CD4-positive, alpha-beta T cell treated with Interferon alpha-2 for 1 hour (primary cell): ENCODE results near the gene DCBLD1.

Experiments
- DNase-seq, 2 donors: peaks; one replicate each; pipeline ENCODE4 v3.0.0-alpha.2; 2020 to 2022

Gene DCBLD1

DNA sequence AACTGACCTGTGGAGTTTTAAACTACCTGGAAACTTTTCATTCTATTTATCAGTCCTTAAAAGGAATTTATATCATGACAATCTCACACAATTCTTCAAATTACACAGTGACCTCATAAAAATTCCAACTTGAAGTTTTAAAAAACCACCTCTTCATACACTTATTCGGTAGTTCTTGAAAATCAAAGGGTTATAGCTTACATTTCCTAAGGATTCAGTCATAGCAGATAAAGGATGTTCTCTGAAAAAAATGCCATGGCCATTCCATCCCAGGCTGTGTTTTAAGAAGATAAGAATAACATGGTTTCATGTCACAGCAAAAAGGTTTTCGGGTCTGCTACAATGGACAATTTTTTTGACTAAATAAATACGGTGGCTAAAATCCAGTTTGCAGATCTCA lies 78.7 kb downstream of the DCBLD1 start:
- DNase-seq = no peak

DNA sequence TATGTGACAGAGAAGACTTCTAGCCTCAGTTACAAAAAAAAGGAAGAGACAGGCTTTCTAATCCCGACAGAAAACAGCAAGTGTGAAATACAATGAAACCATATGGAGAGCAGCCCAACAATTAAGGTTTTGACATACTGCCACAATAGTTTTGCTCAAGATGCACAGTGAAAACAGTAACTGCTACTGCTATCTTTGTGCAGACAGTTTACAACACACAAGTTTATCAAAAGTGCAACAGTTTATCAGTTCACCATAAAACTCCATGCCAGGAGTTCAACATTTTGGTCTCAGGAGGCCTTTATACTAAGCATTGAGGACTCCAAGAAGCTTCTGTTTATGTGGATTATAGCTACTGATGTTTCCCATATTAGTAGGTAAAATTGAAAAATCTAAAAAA lies 82.2 kb downstream of the DCBLD1 start:
- no peak for DNase-seq

DNA sequence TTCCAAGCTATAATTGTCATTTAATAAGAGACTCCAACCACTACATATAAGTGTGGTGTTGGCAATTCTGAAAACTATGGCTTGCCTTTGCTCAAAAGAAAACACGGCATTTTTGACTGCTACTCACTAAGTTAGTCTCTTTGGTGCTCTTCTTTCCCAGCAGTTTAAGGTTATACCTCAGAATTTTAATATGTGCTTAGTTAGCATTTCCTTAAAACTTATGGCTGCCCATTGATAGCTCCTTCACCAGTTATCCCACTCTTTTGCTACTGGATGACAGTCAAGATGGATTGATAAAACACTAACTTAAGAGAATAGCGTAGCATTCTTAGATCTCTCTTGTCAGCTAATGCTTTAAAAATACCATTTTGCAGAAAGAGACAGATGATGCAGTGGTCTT lies 85.8 kb downstream of the DCBLD1 start:
- DNase-seq = no peak

DNA sequence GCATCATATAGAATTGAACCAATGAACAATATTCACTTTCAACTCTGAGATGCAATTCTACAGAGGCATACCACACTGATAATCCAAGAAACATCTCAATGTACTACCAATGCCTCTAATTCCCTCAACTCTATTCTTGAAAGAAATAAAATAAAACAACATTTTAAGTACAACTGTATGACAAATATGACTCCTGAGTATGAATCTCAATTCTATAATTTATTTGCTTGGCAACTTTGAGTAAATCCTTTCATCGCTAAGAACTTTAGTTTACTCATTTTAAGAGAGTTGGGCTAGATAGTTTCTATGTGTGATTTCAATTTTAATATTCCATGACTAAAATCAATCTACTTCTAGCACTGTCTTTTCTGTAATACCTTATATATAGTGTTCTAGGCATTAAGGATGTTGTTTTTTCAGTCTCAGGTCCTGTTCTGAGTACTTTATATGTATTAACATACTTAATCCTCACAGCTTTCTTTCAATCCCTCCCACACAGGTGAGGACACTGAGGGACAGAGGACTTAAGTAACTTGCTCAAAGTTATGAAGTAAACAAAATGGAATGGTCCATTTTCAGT lies 86.4 kb downstream of the DCBLD1 start:
- DNase-seq = no peak

DNA sequence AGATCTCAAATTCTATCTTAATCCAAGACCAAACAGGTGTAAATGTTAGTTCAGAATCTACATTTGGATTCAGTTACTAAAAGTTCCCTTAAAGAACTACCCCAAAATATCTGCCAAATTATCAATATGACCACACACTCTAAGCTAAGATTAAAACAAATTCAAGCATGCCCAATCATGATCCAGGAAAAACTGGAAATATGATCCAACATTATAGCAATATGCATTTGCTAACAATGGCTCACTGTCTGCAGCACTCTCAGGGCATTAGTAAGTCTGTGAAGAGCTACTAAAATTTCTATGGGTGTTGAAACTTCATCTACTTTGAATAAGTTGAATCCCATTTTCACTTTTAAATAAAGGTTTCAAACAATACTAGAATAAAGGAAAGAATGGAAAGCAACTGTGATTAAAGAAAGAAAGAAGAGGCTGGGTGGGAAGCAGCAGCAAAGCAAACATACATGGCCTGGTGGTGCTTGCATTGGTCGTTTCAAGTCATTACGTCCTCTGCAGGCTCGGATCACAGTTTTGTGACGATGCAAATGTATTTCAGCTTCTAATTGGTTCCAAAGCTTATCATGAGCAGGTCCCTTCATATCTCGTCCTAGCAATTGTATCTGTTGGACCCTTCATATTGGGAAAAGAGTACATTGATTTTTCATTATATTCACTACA lies 90.7 kb downstream of the DCBLD1 start:
- DNase-seq = no peak

DNA sequence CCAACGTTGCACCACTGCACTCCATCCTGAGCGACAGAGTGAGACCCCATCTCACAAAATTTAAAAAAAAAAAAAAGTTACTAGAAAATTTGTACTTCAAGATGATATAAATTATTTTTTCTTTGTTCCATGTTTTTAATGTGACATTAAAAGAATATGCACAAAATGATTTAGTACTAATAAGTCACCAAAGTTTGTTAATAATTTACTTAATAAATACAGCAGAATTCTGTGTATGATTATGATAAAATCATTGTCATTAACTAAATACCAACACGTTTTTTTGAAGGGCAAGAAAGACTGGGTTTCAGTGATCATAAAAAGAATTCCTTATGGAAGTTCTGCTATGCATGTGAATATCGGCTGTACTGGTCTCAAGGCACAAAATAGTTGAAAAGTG lies 91.7 kb downstream of the DCBLD1 start:
- no peak for DNase-seq

DNA sequence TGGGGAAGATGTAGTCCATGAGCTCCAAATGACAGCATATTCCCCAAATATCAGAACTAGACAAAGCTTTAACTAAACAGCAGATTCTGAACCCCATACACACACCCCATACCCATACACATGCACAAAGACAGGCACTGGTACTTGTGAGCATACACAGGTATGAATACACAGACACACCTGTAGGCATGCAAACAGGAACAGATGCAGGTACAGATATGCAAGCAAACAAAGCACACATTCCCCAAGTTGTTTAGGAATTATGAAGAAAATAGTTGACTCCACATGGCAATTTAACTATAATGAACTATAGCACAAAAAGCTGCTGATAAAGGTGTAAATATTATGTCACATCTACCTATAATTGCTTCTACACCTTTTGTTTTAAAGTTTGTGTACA lies 103.2 kb downstream of the DCBLD1 start:
- DNase-seq = no peak

DNA sequence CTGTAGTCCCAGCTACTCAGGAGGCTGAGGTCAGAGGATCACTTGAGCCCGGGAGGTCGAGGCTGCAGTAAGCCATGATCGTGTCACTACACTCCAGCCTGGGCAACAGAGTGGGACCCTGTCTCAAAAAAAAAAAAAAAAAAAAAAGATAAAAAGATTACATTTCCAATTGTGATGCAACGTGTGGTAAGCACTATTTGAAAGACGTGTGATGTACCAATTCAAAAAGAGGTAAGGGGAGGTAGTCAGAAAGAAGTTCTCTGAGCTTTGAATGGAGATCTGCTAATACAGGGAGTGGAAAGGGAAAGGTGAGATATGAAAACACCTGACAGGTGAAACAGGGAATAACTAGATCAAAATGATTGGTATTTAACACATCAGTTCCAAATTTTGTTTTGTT lies 108.0 kb downstream of the DCBLD1 start:
- DNase-seq = no peak

DNA sequence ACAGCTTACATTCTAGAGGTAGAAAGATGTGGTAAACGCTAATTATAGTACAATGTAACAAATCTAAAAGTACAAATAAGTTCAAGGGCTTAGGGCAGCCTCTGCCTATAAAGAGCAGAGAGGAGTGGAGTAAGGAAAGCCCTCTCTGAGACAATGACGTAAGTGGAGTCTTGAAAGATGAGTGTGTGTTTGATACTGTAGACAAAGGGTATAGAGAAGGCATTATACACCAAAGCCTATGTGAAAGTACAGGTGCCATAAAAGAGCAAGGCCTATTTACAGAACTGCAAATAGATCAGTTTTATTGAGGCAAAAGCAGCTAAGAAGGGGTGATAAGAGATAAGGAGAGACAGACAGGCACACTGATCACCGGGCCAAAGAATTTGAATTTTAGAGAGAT lies 108.9 kb downstream of the DCBLD1 start:
- DNase-seq = no peak

DNA sequence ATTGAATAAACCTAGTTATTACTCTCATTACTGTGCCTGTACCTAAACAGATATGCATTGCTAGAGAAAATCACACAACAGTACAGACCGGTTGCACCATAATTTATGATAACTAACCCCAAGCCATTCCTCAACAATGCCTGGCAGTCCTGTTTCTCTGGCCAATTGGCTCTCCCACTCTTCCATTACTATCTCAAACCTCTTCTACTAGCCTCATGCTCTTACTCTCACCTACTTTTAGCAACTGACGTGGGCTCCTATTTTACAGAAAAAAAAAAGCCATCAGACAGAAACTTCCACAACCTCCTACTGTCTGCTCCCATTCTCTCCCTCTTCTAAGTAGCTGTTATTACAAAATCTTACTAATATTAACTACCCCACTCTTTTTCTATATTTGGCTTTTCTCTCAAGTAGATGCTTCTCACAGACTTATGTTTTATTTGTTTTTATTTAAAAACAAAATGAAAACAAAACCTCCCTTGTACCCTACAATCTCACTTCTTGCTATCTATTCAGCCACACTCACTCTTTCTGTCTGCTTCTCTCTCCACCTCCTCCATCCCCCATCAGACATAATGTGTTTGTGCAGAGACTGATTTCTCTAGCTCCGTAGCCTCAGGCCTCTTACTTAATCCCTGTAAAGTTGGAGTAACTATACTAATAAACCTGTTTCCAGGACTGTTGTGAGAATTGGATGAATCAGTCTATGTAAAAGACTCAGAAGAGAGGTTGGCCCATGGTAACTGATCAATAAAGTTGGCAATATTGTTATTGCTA lies 110.7 kb downstream of the DCBLD1 start:
- no peak for DNase-seq

DNA sequence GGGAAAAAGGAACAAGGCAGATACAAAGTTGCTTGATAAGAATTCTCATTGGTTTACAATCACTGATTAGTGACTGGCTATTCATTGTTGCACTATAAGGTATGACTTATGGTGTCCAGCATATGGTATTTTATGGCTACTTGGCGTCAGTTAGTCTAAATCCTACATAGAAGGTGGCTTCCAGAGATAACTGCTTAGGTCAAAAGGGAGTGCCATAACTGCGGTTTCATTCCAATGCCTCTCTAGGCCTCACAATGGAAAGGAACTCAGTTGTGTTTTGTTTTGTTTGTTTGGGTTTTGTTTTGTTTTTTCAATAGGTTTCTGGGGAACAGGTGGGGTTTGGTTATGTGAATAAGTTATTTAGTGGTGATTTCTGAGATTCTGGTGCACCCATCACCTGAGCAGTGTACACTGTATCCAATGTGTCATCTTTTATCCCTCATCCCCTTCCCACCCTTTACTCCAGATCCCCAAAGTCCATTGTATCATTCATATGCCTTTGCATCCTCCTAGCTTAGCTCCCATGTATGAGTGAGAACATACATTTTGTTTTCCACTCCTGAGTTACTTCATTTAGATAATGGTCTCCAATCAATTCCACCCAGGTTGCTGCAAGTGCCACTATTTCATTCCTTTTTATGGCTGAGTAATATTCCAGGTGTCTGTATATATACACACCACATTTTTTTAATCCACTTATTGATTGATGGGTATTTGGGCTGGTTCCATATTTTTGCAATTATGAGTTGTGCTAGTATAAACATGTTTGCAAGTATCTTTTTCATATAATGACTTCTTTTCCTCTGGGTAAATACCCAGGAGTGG lies 112.8 kb downstream of the DCBLD1 start:
- DNase-seq = no peak

DNA sequence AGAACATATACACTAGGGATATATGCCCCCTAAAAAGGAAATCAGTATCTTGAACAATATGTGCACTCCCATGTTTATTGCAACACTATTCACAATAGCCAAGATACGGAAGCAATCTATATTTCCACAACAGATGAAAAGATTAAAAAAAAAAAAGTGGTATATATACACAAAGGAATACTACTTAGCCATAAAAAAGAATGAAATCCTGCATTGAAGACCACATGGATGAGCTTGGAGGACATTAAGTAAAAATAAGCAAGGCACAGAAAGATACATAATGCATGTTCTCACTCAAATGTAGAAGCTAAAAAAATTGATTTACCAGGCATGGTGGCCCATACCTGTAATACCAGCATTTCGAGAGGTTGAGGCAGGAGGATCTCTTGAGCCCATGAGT lies 115.3 kb downstream of the DCBLD1 start:
- DNase-seq = no peak
